Left renal cortex interstitium (tissue), 4 donors: ENCODE measurements around the gene TSPOAP1. TPM values are rescaled to one million over a fixed set of nuclear protein-coding genes. Genes with fewer than 3 reads are reported as not detected.

Experiments
- DNase-seq, 4 donors: peaks; one replicate each; pipeline ENCODE4 v3.0.0-alpha.2; 2013; ENCODE audit warnings: low read depth in 4 of 4, low spot score in 2 of 4, missing footprints in 1 of 4
- polyA plus RNA-seq, 4 donors: library from polyadenylated mRNA; unstranded; fragments of 120-200 nt; gene quantifications; one replicate each; pipeline ENCODE4 v1.2.1, GENCODE V29; 2013; ENCODE audit not compliant: insufficient read length in 4 of 4

The TSPOAP1 gene
- polyA plus RNA-seq, result 10 to 100 TPM; 33.2 to 77.6 (median 60.3) TPM

GRCh38 chr17:58328195-58329034 is at the start of gene TSPOAP1:
Gene TSPOAP1, minus strand, starts transcription at chr17:58328795. Its CDS starts 875 bp downstream, at chr17:58327920.
- no peak for DNase-seq

- no peak for DNase-seq
Observed at GRCh38 chr17:58377661-58378060, 49.1 kb upstream of the TSPOAP1 start.

- peak in 1 of 4 donors; percentile 63 for DNase-seq
Observed at GRCh38 chr17:58377093-58377601, 48.6 kb upstream of the TSPOAP1 start.

- DNase-seq, result no peak
Observed at GRCh38 chr17:58376472-58377000, 47.9 kb upstream of the TSPOAP1 start.

- DNase-seq, result no peak
Observed at GRCh38 chr17:58375811-58376210, 47.2 kb upstream of the TSPOAP1 start.

- no peak for DNase-seq
Observed at GRCh38 chr17:58375256-58375655, 46.7 kb upstream of the TSPOAP1 start.

- no peak for DNase-seq
Observed at GRCh38 chr17:58373923-58374322, 45.3 kb upstream of the TSPOAP1 start.

GRCh38 chr17:58373003-58373402 is 44.4 kb upstream of the TSPOAP1 start:
- no peak for DNase-seq

GRCh38 chr17:58371300-58371950 is 42.8 kb upstream of the TSPOAP1 start:
- DNase-seq, result no peak

- no peak for DNase-seq
Observed at GRCh38 chr17:58370716-58371115, 42.1 kb upstream of the TSPOAP1 start.

- DNase-seq, result no peak
Observed at GRCh38 chr17:58370309-58370708, 41.7 kb upstream of the TSPOAP1 start.

GRCh38 chr17:58369214-58370031 is 40.8 kb upstream of the TSPOAP1 start:
- no peak for DNase-seq

GRCh38 chr17:58368860-58369213 is 40.2 kb upstream of the TSPOAP1 start:
- no peak for DNase-seq

- DNase-seq, result no peak
Observed at GRCh38 chr17:58367461-58367860, 38.9 kb upstream of the TSPOAP1 start.

GRCh38 chr17:58365980-58366595 is 37.5 kb upstream of the TSPOAP1 start:
- no peak for DNase-seq

GRCh38 chr17:58365185-58365979 is 36.8 kb upstream of the TSPOAP1 start:
- no peak for DNase-seq

GRCh38 chr17:58364270-58364942 is 35.8 kb upstream of the TSPOAP1 start:
- DNase-seq, result no peak

- no peak for DNase-seq
Observed at GRCh38 chr17:58363457-58364185, 35.0 kb upstream of the TSPOAP1 start.
